OCI-LY7 (cell line): ENCODE data around the gene KIF26A. TPM values are rescaled to one million over a fixed set of nuclear protein-coding genes. Genes with fewer than 3 reads are reported as not detected.

Experiments used
- BruUV-seq: library from RNA; stranded (reverse); fragments of 400-500 nt; replicated peaks from 2 replicates; lab custom pipeline; 2021; lab: Mats Ljungman, UMichigan
- CTCF ChIA-PET: fragments of 300-600 bp; sonication (Branson Sonifier 250); formaldehyde crosslinking; loops from one replicate; lab custom pipeline; 2022; ENCODE audit warnings: antibody characterized with exemption; ENCODE audit not compliant: unreplicated experiment; lab: Charles Lee
- POLR2A ChIA-PET: fragments of 300-600 bp; sonication (Branson Sonifier 250); formaldehyde crosslinking; loops from one replicate; lab custom pipeline; 2022; ENCODE audit warnings: antibody characterized with exemption; lab: Charles Lee
- DNase-seq: peaks from one replicate; pipeline ENCODE4 v3.0.0-alpha.2; 2015; ENCODE audit warnings: low spot score
- H2AFZ ChIP-seq: fragments of 200-600 bp; sonication (generic), shearing (Covaris generic); 2 replicates; pipeline ENCODE4 v1.6.1; 2014; ENCODE audit warnings: mild to moderate bottlenecking, antibody characterized with exemption, low read length, moderate library complexity
- H3K27ac ChIP-seq: fragments of 200-600 bp; sonication (generic); 2 replicates; pipeline ENCODE4 v1.5.1; 2014; ENCODE audit warnings: mixed run types, low read depth, mild to moderate bottlenecking, moderate library complexity, low read length, inconsistent platforms; ENCODE audit not compliant: poor library complexity, severe bottlenecking
- H3K36me3 ChIP-seq: fragments of 200-600 bp; sonication (generic); 2 replicates; pipeline ENCODE4 v1.6.1; 2014; ENCODE audit warnings: mild to moderate bottlenecking, antibody characterized with exemption, low read length, moderate library complexity, mixed read lengths; ENCODE audit not compliant: insufficient read depth
- H3K4me1 ChIP-seq: fragments of 200-600 bp; sonication (generic); 2 replicates; pipeline ENCODE4 v1.5.1; 2014; ENCODE audit warnings: mild to moderate bottlenecking, low read length; ENCODE audit not compliant: insufficient read depth, poor library complexity, severe bottlenecking
- H3K4me2 ChIP-seq: fragments of 200-600 bp; sonication (generic); 2 replicates; pipeline ENCODE4 v1.6.1; 2014; ENCODE audit warnings: mild to moderate bottlenecking, low read length
- H3K4me3 ChIP-seq: fragments of 200-600 bp; sonication (generic); 2 replicates; pipeline ENCODE4 v1.5.1; 2014; ENCODE audit warnings: mild to moderate bottlenecking, low read depth, low read length; ENCODE audit not compliant: poor library complexity, severe bottlenecking
- H3K79me2 ChIP-seq: fragments of 200-600 bp; sonication (generic); 2 replicates; pipeline ENCODE4 v1.6.1; 2016; ENCODE audit warnings: low read depth, mild to moderate bottlenecking, low read length, moderate library complexity, mixed read lengths; ENCODE audit not compliant: insufficient read depth
- H3K9me2 ChIP-seq: fragments of 200-600 bp; sonication (generic); 2 replicates; pipeline ENCODE4 v1.6.1; 2016; ENCODE audit warnings: mild to moderate bottlenecking, low read length, mixed read lengths; ENCODE audit not compliant: insufficient read depth
- H3K9me3 ChIP-seq: fragments of 200-600 bp; sonication (generic); 2 replicates; pipeline ENCODE4 v1.6.1; 2014; ENCODE audit warnings: mild to moderate bottlenecking, mixed run types, low read length, mixed read lengths
- H4K20me1 ChIP-seq: fragments of 200-600 bp; sonication (generic); 2 replicates; pipeline ENCODE4 v1.6.1; 2014; ENCODE audit warnings: mild to moderate bottlenecking, antibody characterized with exemption, low read length, moderate library complexity, mixed read lengths; ENCODE audit not compliant: insufficient read depth
- EZH2phosphoT487 ChIP-seq: fragments of 200-600 bp; sonication (generic); IDR thresholded peaks from 2 replicates; pipeline ENCODE4 v1.6.1; 2018; ENCODE audit warnings: low read depth, borderline replicate concordance, mild to moderate bottlenecking, mixed run types, antibody characterized with exemption, low read length, moderate library complexity, mixed read lengths
- intact Hi-C: fragments of 100-400 bp; cut with micrococcal nuclease; formaldehyde crosslinking; loops from one replicate; pipeline ENCODE4 v1.10.0; 2022; ENCODE audit not compliant: unreplicated experiment
- total RNA-seq, 2 experiments: library from RNA; depleted of rRNA in 1 of 2; stranded (reverse); fragments of >200 nt in 1 of 2; shearing (Covaris generic) in 1 of 2; gene quantifications; 2 replicates each; pipeline ENCODE4 v1.2.3, GENCODE V29; 2014 to 2022
- TF ChIP-seq, protein P1 (sequence below): fragments of 200-600 bp; sonication (generic); conservative IDR thresholded peaks from 2 replicates; pipeline ENCODE4 v1.5.1; 2014; ENCODE audit warnings: mild to moderate bottlenecking, antibody characterized with exemption, low read length, moderate library complexity, mixed read lengths

Gene KIF26A
- total RNA-seq, 2 experiments from 2014 or later, result not detected

- Histone ChIP-seq H2AFZ (no peak overlapping the region), H3K79me2 (no peaks in the 10 kb centered on the region), H3K4me1 (no peaks in the 10 kb centered on the region), H3K4me2 (no peak overlapping the region), H3K9me2 (no peaks in the 10 kb centered on the region), H3K36me3 (no peaks in the 10 kb centered on the region), H3K9me3 (no peaks in the 10 kb centered on the region), H3K4me3 (no peak overlapping the region), H4K20me1 (no peaks in the 10 kb centered on the region), H3K27ac (no peak overlapping the region)
- CTCF ChIA-PET, result no interaction called here
- POLR2A ChIA-PET, result no interaction called here
- intact Hi-C loops, result no loop called here
- TF ChIP-seq, protein P1, sequence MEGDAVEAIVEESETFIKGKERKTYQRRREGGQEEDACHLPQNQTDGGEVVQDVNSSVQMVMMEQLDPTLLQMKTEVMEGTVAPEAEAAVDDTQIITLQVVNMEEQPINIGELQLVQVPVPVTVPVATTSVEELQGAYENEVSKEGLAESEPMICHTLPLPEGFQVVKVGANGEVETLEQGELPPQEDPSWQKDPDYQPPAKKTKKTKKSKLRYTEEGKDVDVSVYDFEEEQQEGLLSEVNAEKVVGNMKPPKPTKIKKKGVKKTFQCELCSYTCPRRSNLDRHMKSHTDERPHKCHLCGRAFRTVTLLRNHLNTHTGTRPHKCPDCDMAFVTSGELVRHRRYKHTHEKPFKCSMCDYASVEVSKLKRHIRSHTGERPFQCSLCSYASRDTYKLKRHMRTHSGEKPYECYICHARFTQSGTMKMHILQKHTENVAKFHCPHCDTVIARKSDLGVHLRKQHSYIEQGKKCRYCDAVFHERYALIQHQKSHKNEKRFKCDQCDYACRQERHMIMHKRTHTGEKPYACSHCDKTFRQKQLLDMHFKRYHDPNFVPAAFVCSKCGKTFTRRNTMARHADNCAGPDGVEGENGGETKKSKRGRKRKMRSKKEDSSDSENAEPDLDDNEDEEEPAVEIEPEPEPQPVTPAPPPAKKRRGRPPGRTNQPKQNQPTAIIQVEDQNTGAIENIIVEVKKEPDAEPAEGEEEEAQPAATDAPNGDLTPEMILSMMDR, result no peak
- no peak for TF ChIP-seq EZH2phosphoT487
- no peak for DNase-seq
- no TSS peak for BruUV-seq
These were observed 33.1 kb upstream of the KIF26A start for GRCh38 chr14:104105071-104105821.

DNA sequence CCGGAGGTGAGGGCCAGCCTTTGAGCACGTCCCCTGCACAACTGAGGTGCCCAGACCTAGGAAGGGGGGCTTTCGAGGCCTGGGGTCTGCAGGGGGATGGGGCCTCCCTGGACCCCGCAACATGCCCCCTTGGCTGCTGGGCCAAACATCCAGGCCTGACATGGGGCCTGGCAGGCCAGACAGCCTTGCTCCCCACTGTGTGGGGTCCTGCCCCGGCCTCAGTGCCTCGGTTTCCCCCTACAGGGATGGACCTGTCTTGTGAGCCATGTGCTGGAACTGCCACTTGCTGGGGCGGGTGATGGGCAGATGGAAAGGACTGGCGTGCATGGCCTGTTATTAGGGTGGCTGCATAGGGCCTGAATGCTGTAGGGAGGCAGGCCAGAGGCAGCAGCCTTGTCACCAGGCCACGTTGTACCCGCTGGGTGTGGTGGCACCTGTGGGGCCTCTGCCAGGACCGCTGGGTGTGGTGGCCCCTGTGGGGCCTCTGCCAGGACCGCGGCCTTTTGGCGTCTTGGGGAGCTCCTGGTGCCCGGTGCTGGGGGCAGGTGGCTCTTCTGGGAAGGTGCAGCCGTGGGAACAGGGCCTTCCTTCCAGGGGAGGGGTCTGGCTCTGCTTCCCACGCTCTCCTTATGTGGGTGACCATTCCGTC, 32.4 kb upstream of the KIF26A start:
- TF ChIP-seq, protein P1, result no peak
- TF ChIP-seq EZH2phosphoT487, result no peak
- intact Hi-C loops, result no loop called here
- no TSS peak for BruUV-seq
- no peaks in the 10 kb centered on the region for H3K79me2 ChIP-seq
- H3K4me1 ChIP-seq, result no peaks in the 10 kb centered on the region
- no peak overlapping the region for H3K4me3 ChIP-seq
- no peak overlapping the region for H3K4me2 ChIP-seq
- H4K20me1 ChIP-seq, result no peaks in the 10 kb centered on the region
- ChIA-PET POLR2A (no interaction called here), CTCF (no interaction called here)
- H3K9me2 ChIP-seq, result no peaks in the 10 kb centered on the region
- no peaks in the 10 kb centered on the region for H3K9me3 ChIP-seq
- no peaks in the 10 kb centered on the region for H3K36me3 ChIP-seq
- no peak for DNase-seq
- no peak overlapping the region for H3K27ac ChIP-seq
- H2AFZ ChIP-seq, result no peak overlapping the region

DNA sequence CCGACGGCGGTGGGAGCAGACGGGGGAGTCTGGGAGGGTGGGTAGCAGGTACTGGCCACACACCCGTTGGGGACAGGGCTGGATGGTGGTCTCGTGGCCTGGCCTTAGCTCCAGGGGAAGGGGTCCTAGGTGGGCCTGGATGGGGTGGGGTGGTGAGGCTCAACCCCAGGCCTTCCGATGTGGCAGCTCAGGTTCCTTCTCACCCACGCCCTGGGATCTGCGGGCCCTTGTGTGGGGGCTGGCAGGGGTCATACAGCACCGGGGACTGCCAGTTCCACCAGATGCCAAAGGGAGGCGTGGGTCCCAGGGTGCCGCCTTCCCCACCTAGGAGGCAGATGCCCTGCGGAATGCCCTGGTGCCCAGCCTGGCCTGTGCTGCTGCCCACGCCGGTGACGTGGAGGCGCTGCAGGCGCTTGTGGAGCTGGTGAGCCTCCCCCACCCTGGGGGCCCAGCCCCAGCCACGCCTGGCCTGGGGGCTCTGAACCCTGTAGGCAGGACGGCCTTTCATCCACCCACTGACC, 31.9 kb upstream of the KIF26A start:
- Histone ChIP-seq H3K27ac (no peak overlapping the region), H3K79me2 (no peaks in the 10 kb centered on the region), H3K9me2 (no peaks in the 10 kb centered on the region), H3K36me3 (no peaks in the 10 kb centered on the region), H4K20me1 (no peaks in the 10 kb centered on the region), H3K4me2 (no peak overlapping the region), H3K4me3 (no peak overlapping the region), H3K4me1 (no peaks in the 10 kb centered on the region), H3K9me3 (no peaks in the 10 kb centered on the region), H2AFZ (no peak overlapping the region)
- TF ChIP-seq EZH2phosphoT487, result no peak
- TF ChIP-seq, protein P1, result no peak
- POLR2A ChIA-PET, result no interaction called here
- no peak for DNase-seq
- CTCF ChIA-PET, result no interaction called here
- intact Hi-C loops, result no loop called here
- no TSS peak for BruUV-seq
